ENCODE data around the gene TBC1D9. TPM values are rescaled to one million over a fixed set of nuclear protein-coding genes. Genes with fewer than 3 reads are reported as not detected.

TBC1D9 gene
- total and polyA plus RNA-seq, 2 donors (not counting 1 experiment from before 2014, with no cell fraction given), result 48.9 to 235 TPM

- CTCF ChIA-PET, result interaction anchor here (1.4 to 1.6 kb wide), 2 partner anchors 11 to 64 kb away, joined by 3 to 4 read pairs; no protein-coding TSS in a partner anchor
- no peaks in the 10 kb centered on the region for H3K9me3 ChIP-seq (ENCODE audit: control extremely low read depth in 1 of 3, control insufficient read depth in 2 of 3, insufficient read depth in 1 of 3, low read length in 2 of 3)
- H4K20me1 ChIP-seq (ENCODE audit: control insufficient read depth, insufficient read depth, low read length, poor library complexity, severe bottlenecking), result peaks cover 43% of the 10 kb centered on the region
- H3K36me3 ChIP-seq (replicated peaks in 1 of 2; ENCODE audit: control extremely low read depth in 1 of 2, control insufficient read depth in 1 of 2, extremely low read depth in 1 of 2, insufficient read depth in 2 of 2, low read length in 1 of 2), result peaks cover 0 to 34% of the 10 kb centered on the region in 2 experiments
- no peak overlapping the region for H3K27ac ChIP-seq (ENCODE audit: low read length in 2 of 2)
- peaks cover 6 to 14% of the 10 kb centered on the region in 2 donors for H3K4me1 ChIP-seq (ENCODE audit: control insufficient read depth in 2 of 2, insufficient read depth in 2 of 2, low read length in 2 of 2)
- no peaks in the 10 kb centered on the region for H3K9me3 Mint-ChIP-seq (ENCODE audit: insufficient read depth)
- H3K27ac Mint-ChIP-seq, result peak overlapping the region; percentile 51
- no peaks in the 10 kb centered on the region for H3K27me3 Mint-ChIP-seq
- no peak overlapping the region for H2AFZ ChIP-seq (ENCODE audit: insufficient read depth, low read depth, low read length, poor library complexity, severe bottlenecking)
- no peak for ATAC-seq (ENCODE audit: low read depth)
- intact Hi-C loops (cut with micrococcal nuclease), result no loop called here
- TF ChIP-seq CTCF (IDR thresholded peaks at IDR 0.05), result no peak
- no peak for TF ChIP-seq EZH2 (IDR thresholded peaks at IDR 0.05; ENCODE audit: borderline replicate concordance, insufficient read depth, low read depth, low read length, poor library complexity, severe bottlenecking)
- H3K4me3 Mint-ChIP-seq, result no peak overlapping the region
- H3K79me2 ChIP-seq (ENCODE audit: control insufficient read depth, insufficient read depth, low read length), result peaks cover 83% of the 10 kb centered on the region
- peaks cover 64% of the 10 kb centered on the region for H3K4me1 Mint-ChIP-seq
- no peak overlapping the region for H3K9ac ChIP-seq (ENCODE audit: low read length)
- no peak overlapping the region for H3K4me3 ChIP-seq (ENCODE audit: control extremely low read depth in 1 of 5, extremely low read depth in 1 of 5, insufficient read depth in 1 of 5, low read depth in 2 of 5, low read length in 4 of 5)
- 100% methylated on average over 3 of the region's 6 CpGs for WGBS (ENCODE audit: insufficient coverage)
- no peak overlapping the region for H3K4me2 ChIP-seq (replicated peaks; ENCODE audit: low read depth, low read length, poor library complexity, severe bottlenecking)
- POLR2A ChIA-PET, result interaction anchor here (0.6 kb wide), 1 partner anchor 97 kb away, joined by 7 read pairs; no protein-coding TSS in a partner anchor
- no peaks in the 10 kb centered on the region for H3K27me3 ChIP-seq (replicated peaks in 1 of 4; ENCODE audit: control extremely low read depth in 1 of 4, control insufficient read depth in 3 of 4, insufficient read depth in 4 of 4, low read length in 3 of 4)
- DNase-seq, result no peak
Observed at GRCh38 chr4:140702096-140702757, 54.0 kb downstream of the TBC1D9 start.

GRCh38 chr4:140701071-140701470 is 55.1 kb downstream of the TBC1D9 start:
- H4K20me1 ChIP-seq (ENCODE audit: control insufficient read depth, insufficient read depth, low read length, poor library complexity, severe bottlenecking), result peaks cover 41% of the 10 kb centered on the region
- H3K4me3 ChIP-seq (ENCODE audit: control extremely low read depth in 1 of 5, extremely low read depth in 1 of 5, insufficient read depth in 1 of 5, low read depth in 2 of 5, low read length in 4 of 5), result no peak overlapping the region
- DNase-seq (no peak), ATAC-seq (ENCODE audit: low read depth) (no peak)
- H3K27ac Mint-ChIP-seq, result no peak overlapping the region
- TF ChIP-seq EZH2 (IDR thresholded peaks at IDR 0.05; ENCODE audit: borderline replicate concordance, insufficient read depth, low read depth, low read length, poor library complexity, severe bottlenecking), result no peak
- no peak overlapping the region for H3K4me2 ChIP-seq (replicated peaks; ENCODE audit: low read depth, low read length, poor library complexity, severe bottlenecking)
- H3K9me3 ChIP-seq (ENCODE audit: control extremely low read depth in 1 of 3, control insufficient read depth in 2 of 3, insufficient read depth in 1 of 3, low read length in 2 of 3), result no peaks in the 10 kb centered on the region
- H3K36me3 ChIP-seq (replicated peaks in 1 of 2; ENCODE audit: control extremely low read depth in 1 of 2, control insufficient read depth in 1 of 2, extremely low read depth in 1 of 2, insufficient read depth in 2 of 2, low read length in 1 of 2), result peaks cover 2 to 40% of the 10 kb centered on the region in 2 experiments
- no peak overlapping the region for H2AFZ ChIP-seq (ENCODE audit: insufficient read depth, low read depth, low read length, poor library complexity, severe bottlenecking)
- H3K79me2 ChIP-seq (ENCODE audit: control insufficient read depth, insufficient read depth, low read length), result peaks cover 76% of the 10 kb centered on the region
- peaks cover 5 to 11% of the 10 kb centered on the region in 2 donors for H3K4me1 ChIP-seq (ENCODE audit: control insufficient read depth in 2 of 2, insufficient read depth in 2 of 2, low read length in 2 of 2)
- POLR2A ChIA-PET, result no interaction called here
- CTCF ChIA-PET, result interaction anchor here (0.6 kb wide), 1 partner anchor 41 kb away, joined by 3 read pairs; no protein-coding TSS in a partner anchor
- peaks cover 60% of the 10 kb centered on the region for H3K4me1 Mint-ChIP-seq
- intact Hi-C loops (cut with micrococcal nuclease), result no loop called here
- no CpG with 5 or more reads among the region's 6 CpGs for WGBS (ENCODE audit: insufficient coverage)
- H3K27me3 ChIP-seq (replicated peaks in 1 of 4; ENCODE audit: control extremely low read depth in 1 of 4, control insufficient read depth in 3 of 4, insufficient read depth in 4 of 4, low read length in 3 of 4), result no peaks in the 10 kb centered on the region
- H3K27ac ChIP-seq (ENCODE audit: low read length in 2 of 2), result no peak overlapping the region
- no peak overlapping the region for H3K4me3 Mint-ChIP-seq
- H3K27me3 Mint-ChIP-seq, result no peaks in the 10 kb centered on the region
- no peak overlapping the region for H3K9ac ChIP-seq (ENCODE audit: low read length)
- H3K9me3 Mint-ChIP-seq (ENCODE audit: insufficient read depth), result no peaks in the 10 kb centered on the region

Data from B cell (primary cell).